Bronchial epithelial cell (primary cell): Measurements from ENCODE around the gene SLC35G6. TPM values are rescaled to one million over a fixed set of nuclear protein-coding genes. Genes with fewer than 3 reads are reported as not detected.
"Not testable (repeated sequence)": the region's sequence is repeated elsewhere in the genome, so short reads cannot be mapped to it uniquely, and the experiment has no call there.

Experiments used
- DNase-seq: peaks from one replicate; pipeline ENCODE4 v3.0.0-alpha.2; 2010; ENCODE audit warnings: low read depth
- FAIRE-seq: peaks from 2 replicates; lab custom pipeline; 2011; peaks lifted over from hg19 to GRCh38; lab: Jason Lieb, UNC
- H3K27me3 ChIP-seq: 2 replicates; pipeline ENCODE4 v1.5.1; 2011; ENCODE audit warnings: low read length; ENCODE audit not compliant: control insufficient read depth, insufficient read depth
- H3K36me3 ChIP-seq: 2 replicates; pipeline ENCODE4 v1.5.1; 2011; ENCODE audit warnings: low read length; ENCODE audit not compliant: control insufficient read depth, insufficient read depth
- H3K4me3 ChIP-seq: 2 replicates; pipeline ENCODE4 v1.5.1; 2011; ENCODE audit warnings: mild to moderate bottlenecking, low read depth, low read length, control low read depth
- CTCF ChIP-seq: IDR thresholded peaks from 2 replicates; pipeline ENCODE4 v1.5.1; 2011; ENCODE audit warnings: mild to moderate bottlenecking, moderate library complexity, low read length, control low read depth, inconsistent platforms; ENCODE audit not compliant: insufficient read depth, severe bottlenecking
- total RNA-seq: library from RNA; depleted of rRNA; stranded (reverse); fragments of >200 nt; gene quantifications from 2 replicates; pipeline ENCODE4 v1.2.1, GENCODE V29; 2014

The SLC35G6 gene
- not detected in 2 replicates for total RNA-seq

GRCh38 chr17:7481275-7481674 is at the start of gene SLC35G6:
SLC35G6 (plus strand) TSS chr17:7481446; CDS start chr17:7481517, 71 bp downstream.
- not testable (repeated sequence) for H3K36me3 ChIP-seq, DNase-seq, H3K4me3 ChIP-seq, H3K27me3 ChIP-seq, FAIRE-seq

DNA sequence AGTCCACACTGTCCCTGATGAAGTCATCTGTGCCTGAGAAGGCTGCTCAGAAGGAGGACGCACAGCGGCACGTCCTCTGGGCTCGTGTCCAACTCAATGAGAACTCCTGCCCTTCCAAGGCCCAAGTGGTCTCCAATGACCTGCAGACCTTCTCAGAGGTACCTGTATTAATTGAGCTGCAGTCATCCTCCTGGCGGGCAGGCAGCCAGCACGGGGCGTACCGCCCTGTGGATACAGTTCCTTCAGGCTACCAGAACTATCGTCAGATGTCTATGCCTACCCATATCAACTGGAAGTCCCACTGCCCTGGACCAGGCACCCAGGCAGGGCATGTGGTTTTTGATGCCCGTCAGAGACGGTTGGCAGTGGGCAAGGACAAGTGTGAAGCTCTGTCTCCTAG is 49.0 kb upstream of the SLC35G6 start:
- no peak for DNase-seq
- no peak for FAIRE-seq
- TF ChIP-seq CTCF = no peak
- Histone ChIP-seq H3K4me3 (no peak overlapping the region), H3K27me3 (no peaks in the 10 kb centered on the region), H3K36me3 (no peaks in the 10 kb centered on the region)

DNA sequence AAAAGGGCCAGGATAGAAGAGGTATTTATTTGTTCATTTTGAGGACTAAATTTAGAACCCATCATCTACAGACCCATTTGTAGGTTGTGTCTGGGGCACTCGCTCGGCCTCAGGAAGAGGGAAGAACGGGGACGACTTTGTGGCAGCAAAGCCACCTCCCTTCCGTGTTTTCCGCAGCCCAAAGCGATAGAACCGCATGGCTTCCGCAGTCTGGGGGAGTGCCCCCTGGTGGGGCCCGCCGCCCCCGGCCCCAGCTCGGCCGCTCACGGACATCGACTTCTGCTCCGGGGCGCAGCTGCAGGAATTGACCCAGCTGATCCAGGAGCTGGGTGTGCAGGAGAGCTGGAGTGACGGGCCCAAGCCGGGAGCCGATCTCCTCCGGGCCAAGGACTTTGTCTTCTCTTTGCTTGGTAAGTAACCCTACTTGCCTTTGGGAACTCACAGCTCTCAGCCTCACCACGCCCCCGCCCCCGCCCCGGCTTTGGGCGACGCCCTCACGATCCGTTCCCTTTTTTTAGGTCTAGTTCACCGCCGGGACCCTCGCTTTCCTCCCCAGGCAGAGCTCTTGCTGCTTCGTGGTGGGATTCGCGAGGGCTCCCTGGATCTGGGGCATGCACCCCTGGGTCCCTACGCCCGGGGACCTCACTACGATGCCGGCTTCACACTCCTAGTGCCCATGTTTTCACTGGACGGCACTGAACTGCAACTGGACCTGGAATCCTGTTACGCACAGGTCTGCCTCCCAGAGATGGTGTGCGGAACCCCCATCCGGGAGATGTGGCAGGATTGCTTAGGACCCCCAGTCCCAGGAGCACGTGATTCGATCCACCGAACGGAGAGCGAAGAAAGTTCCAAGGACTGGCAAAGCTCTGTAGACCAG is 45.3 kb upstream of the SLC35G6 start:
- TF ChIP-seq CTCF = peak; percentile 49
- no peaks in the 10 kb centered on the region for H3K36me3 ChIP-seq
- no peaks in the 10 kb centered on the region for H3K27me3 ChIP-seq
- DNase-seq = peak; percentile 39
- peak overlapping the region; percentile 57 for H3K4me3 ChIP-seq
- no peak for FAIRE-seq

DNA sequence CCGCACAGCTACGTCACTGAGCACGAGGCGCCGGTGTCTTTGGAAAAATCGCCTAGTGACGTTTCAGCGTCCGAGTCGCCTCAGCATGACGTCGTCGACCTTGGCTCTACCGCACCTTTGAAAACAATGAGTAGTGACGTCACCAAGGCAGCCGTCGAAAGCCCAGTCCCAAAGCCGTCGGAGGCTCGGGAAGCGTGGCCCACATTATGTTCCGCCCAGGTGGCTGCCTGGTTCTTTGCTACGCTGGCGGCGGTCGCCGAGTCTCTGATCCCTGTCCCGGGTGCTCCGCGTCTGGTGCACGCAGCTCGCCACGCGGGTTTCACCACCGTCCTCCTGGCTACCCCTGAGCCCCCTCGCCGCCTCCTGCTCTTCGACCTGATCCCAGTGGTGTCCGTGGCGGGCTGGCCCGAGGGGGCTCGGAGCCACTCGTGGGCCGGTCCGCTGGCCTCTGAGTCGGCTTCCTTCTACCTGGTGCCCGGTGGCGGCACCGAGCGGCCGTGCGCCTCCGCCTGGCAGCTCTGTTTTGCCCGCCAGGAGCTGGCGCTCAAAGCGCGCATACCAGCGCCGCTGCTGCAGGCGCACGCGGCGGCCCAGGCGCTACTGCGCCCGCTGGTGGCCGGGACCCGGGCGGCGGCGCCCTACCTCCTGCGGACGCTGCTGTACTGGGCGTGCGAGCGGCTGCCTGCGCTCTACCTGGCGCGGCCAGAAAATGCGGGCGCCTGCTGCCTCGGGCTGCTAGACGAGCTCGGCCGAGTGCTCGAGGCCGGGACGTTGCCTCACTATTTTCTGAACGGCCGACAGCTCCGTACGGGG is 44.5 kb upstream of the SLC35G6 start:
- Histone ChIP-seq H3K36me3 (no peaks in the 10 kb centered on the region), H3K27me3 (no peaks in the 10 kb centered on the region), H3K4me3 (peak overlapping the region; percentile 57)
- FAIRE-seq (no peak), DNase-seq (peak; percentile 76)
- TF ChIP-seq CTCF = peak; percentile 87

- Histone ChIP-seq H3K36me3 (peaks cover 2% of the 10 kb centered on the region), H3K27me3 (no peaks in the 10 kb centered on the region), H3K4me3 (peak overlapping the region; percentile 57)
- TF ChIP-seq CTCF = no peak
- DNase-seq (no peak), FAIRE-seq (no peak)
These were observed 43.8 kb upstream of the SLC35G6 start for GRCh38 chr17:7437369-7437863.
